OCI-LY7 (cell line): ENCODE results near the gene AATK. TPM values are rescaled to one million over a fixed set of nuclear protein-coding genes. Genes with fewer than 3 reads are reported as not detected.

Experiments used
- BruUV-seq: library from RNA; stranded (reverse); fragments of 400-500 nt; replicated peaks from 2 replicates; lab custom pipeline; 2021; lab: Mats Ljungman, UMichigan
- CTCF ChIA-PET: fragments of 300-600 bp; sonication (Branson Sonifier 250); formaldehyde crosslinking; loops from one replicate; lab custom pipeline; 2022; ENCODE audit warnings: antibody characterized with exemption; ENCODE audit not compliant: unreplicated experiment; lab: Charles Lee
- POLR2A ChIA-PET: fragments of 300-600 bp; sonication (Branson Sonifier 250); formaldehyde crosslinking; loops from one replicate; lab custom pipeline; 2022; ENCODE audit warnings: antibody characterized with exemption; lab: Charles Lee
- DNase-seq: peaks from one replicate; pipeline ENCODE4 v3.0.0-alpha.2; 2015; ENCODE audit warnings: low spot score
- H2AFZ ChIP-seq: fragments of 200-600 bp; sonication (generic), shearing (Covaris generic); 2 replicates; pipeline ENCODE4 v1.6.1; 2014; ENCODE audit warnings: mild to moderate bottlenecking, antibody characterized with exemption, low read length, moderate library complexity
- H3K27ac ChIP-seq: fragments of 200-600 bp; sonication (generic); 2 replicates; pipeline ENCODE4 v1.5.1; 2014; ENCODE audit warnings: mixed run types, low read depth, mild to moderate bottlenecking, moderate library complexity, low read length, inconsistent platforms; ENCODE audit not compliant: poor library complexity, severe bottlenecking
- H3K36me3 ChIP-seq: fragments of 200-600 bp; sonication (generic); 2 replicates; pipeline ENCODE4 v1.6.1; 2014; ENCODE audit warnings: mild to moderate bottlenecking, antibody characterized with exemption, low read length, moderate library complexity, mixed read lengths; ENCODE audit not compliant: insufficient read depth
- H3K4me1 ChIP-seq: fragments of 200-600 bp; sonication (generic); 2 replicates; pipeline ENCODE4 v1.5.1; 2014; ENCODE audit warnings: mild to moderate bottlenecking, low read length; ENCODE audit not compliant: insufficient read depth, poor library complexity, severe bottlenecking
- H3K4me2 ChIP-seq: fragments of 200-600 bp; sonication (generic); 2 replicates; pipeline ENCODE4 v1.6.1; 2014; ENCODE audit warnings: mild to moderate bottlenecking, low read length
- H3K4me3 ChIP-seq: fragments of 200-600 bp; sonication (generic); 2 replicates; pipeline ENCODE4 v1.5.1; 2014; ENCODE audit warnings: mild to moderate bottlenecking, low read depth, low read length; ENCODE audit not compliant: poor library complexity, severe bottlenecking
- H3K79me2 ChIP-seq: fragments of 200-600 bp; sonication (generic); 2 replicates; pipeline ENCODE4 v1.6.1; 2016; ENCODE audit warnings: low read depth, mild to moderate bottlenecking, low read length, moderate library complexity, mixed read lengths; ENCODE audit not compliant: insufficient read depth
- H3K9me2 ChIP-seq: fragments of 200-600 bp; sonication (generic); 2 replicates; pipeline ENCODE4 v1.6.1; 2016; ENCODE audit warnings: mild to moderate bottlenecking, low read length, mixed read lengths; ENCODE audit not compliant: insufficient read depth
- H3K9me3 ChIP-seq: fragments of 200-600 bp; sonication (generic); 2 replicates; pipeline ENCODE4 v1.6.1; 2014; ENCODE audit warnings: mild to moderate bottlenecking, mixed run types, low read length, mixed read lengths
- H4K20me1 ChIP-seq: fragments of 200-600 bp; sonication (generic); 2 replicates; pipeline ENCODE4 v1.6.1; 2014; ENCODE audit warnings: mild to moderate bottlenecking, antibody characterized with exemption, low read length, moderate library complexity, mixed read lengths; ENCODE audit not compliant: insufficient read depth
- EZH2phosphoT487 ChIP-seq: fragments of 200-600 bp; sonication (generic); IDR thresholded peaks from 2 replicates; pipeline ENCODE4 v1.6.1; 2018; ENCODE audit warnings: low read depth, borderline replicate concordance, mild to moderate bottlenecking, mixed run types, antibody characterized with exemption, low read length, moderate library complexity, mixed read lengths
- intact Hi-C: fragments of 100-400 bp; cut with micrococcal nuclease; formaldehyde crosslinking; loops from one replicate; pipeline ENCODE4 v1.10.0; 2022; ENCODE audit not compliant: unreplicated experiment
- total RNA-seq, 2 experiments: library from RNA; depleted of rRNA in 1 of 2; stranded (reverse); fragments of >200 nt in 1 of 2; shearing (Covaris generic) in 1 of 2; gene quantifications; 2 replicates each; pipeline ENCODE4 v1.2.3, GENCODE V29; 2014 to 2022
- TF ChIP-seq, protein P1 (sequence below): fragments of 200-600 bp; sonication (generic); conservative IDR thresholded peaks from 2 replicates; pipeline ENCODE4 v1.5.1; 2014; ENCODE audit warnings: mild to moderate bottlenecking, antibody characterized with exemption, low read length, moderate library complexity, mixed read lengths

AATK gene
- total RNA-seq, 2 experiments from 2014 or later: 0.03 TPM; not detected in 1

DNA sequence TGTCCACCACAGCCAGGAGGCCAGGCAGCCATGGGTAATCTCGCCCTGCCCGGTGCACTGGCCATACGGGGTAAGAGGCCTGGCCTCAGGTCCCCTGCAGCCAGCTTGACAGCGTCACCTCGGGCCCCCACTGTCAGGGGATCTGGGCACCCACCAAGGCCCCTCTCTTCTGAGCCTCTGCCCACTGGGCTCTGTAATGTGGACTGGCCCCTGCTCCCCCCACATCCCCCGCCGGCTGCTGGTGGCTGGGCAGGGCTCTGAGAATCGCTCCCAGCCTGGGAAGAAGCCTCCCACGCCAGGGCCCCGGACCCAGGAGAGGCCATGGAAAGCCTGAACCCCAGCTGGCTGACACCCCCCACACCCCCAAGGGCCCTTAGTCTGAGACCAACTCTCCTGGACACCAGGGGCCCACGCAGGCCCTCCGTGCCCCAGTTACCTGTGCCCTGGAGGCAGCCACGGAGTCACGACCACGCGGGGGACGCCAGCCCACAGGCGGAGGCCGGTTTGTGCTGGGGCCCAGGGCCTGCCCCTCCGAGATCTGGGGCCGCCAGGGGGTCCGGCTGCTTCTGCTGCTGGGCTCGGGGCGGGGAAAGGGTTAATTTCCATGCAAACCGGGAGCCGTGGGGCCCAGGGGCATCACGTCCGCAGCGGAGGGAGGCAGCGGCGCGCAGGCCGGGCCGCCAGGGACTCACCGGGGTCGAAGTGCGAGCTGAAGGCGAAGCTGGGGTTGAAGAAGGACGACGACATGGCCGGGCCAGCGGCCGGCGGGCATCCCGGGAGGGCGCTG lies 582 bp downstream of the AATK start, which contains the start of gene PVALEF:
Gene PVALEF (plus strand): TSS at position 262 of the 787 bp plus-strand sequence. CDS start 15,720 bp downstream, outside the sequence.
- Histone ChIP-seq H3K36me3 (no peaks in the 10 kb centered on the region), H4K20me1 (no peaks in the 10 kb centered on the region), H3K4me2 (no peak within 1 kb of the TSS), H3K79me2 (no peaks in the 10 kb centered on the region), H3K4me1 (no peaks in the 10 kb centered on the region), H3K9me2 (no peaks in the 10 kb centered on the region), H3K9me3 (no peaks in the 10 kb centered on the region), H3K4me3 (no peak within 1 kb of the TSS), H2AFZ (no peak within 1 kb of the TSS), H3K27ac (no peak within 1 kb of the TSS)
- intact Hi-C loops: no loop called here
- DNase-seq: no peak
- no peak for TF ChIP-seq EZH2phosphoT487
- TF ChIP-seq, protein P1, sequence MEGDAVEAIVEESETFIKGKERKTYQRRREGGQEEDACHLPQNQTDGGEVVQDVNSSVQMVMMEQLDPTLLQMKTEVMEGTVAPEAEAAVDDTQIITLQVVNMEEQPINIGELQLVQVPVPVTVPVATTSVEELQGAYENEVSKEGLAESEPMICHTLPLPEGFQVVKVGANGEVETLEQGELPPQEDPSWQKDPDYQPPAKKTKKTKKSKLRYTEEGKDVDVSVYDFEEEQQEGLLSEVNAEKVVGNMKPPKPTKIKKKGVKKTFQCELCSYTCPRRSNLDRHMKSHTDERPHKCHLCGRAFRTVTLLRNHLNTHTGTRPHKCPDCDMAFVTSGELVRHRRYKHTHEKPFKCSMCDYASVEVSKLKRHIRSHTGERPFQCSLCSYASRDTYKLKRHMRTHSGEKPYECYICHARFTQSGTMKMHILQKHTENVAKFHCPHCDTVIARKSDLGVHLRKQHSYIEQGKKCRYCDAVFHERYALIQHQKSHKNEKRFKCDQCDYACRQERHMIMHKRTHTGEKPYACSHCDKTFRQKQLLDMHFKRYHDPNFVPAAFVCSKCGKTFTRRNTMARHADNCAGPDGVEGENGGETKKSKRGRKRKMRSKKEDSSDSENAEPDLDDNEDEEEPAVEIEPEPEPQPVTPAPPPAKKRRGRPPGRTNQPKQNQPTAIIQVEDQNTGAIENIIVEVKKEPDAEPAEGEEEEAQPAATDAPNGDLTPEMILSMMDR: no peak
- ChIA-PET CTCF (no interaction called here), POLR2A (no interaction called here)
- BruUV-seq: no TSS peak

DNA sequence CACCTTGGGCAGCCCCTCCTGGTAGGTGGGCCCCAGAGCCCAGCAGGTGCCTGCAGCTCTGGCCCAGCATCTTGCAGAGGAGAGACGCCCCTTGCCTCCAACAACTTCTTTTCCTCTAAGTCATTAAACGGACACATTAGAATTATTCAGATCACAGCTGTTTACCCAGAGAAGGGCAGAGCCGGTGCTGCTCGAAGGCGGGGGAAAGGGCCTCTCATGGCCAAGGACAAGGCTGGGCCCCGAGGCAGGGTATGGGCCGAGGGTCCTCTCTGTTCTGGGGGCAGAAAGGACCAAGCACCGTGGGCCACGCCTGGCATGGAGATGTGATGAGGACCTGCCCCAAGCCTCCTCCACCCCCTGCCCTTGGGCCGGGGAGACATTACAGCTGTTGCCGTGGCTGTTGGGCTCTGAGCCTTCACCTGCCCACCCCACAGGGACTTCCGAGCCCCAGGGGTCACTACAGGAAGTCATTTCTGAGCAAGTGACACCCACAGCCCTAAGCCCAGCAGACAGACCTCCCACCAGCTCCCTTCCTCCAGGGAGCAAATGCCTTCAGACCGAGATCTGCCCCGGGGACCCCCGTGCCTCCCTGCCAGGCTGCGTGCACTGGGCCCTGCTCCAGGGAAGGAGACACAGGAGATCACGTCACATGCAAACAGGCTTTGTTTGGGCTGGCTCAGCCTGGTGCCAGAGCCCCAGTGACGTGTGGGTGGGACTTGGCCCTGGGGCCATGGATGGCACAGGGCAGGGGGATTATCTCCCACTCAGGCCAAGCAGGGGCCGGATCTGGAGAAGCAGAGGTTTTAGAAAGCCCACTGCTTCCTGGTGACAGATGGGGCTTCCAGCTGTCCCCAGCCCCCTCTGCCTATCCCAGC lies 1.4 kb downstream of the AATK start:
- Histone ChIP-seq H3K4me1 (no peaks in the 10 kb centered on the region), H3K4me2 (no peak overlapping the region), H4K20me1 (no peaks in the 10 kb centered on the region), H3K79me2 (no peaks in the 10 kb centered on the region), H3K9me3 (no peaks in the 10 kb centered on the region), H3K27ac (no peak overlapping the region), H3K4me3 (no peak overlapping the region), H3K36me3 (no peaks in the 10 kb centered on the region), H3K9me2 (no peaks in the 10 kb centered on the region), H2AFZ (no peak overlapping the region)
- ChIA-PET POLR2A (no interaction called here), CTCF (no interaction called here)
- DNase-seq: no peak
- TF ChIP-seq EZH2phosphoT487: no peak
- TF ChIP-seq, protein P1: no peak
- intact Hi-C loops: no loop called here
- BruUV-seq: no TSS peak
